ENCODE measurements around the gene PRG3. TPM values are rescaled to one million over a fixed set of nuclear protein-coding genes. Genes with fewer than 3 reads are reported as not detected.

PRG3 gene, protein sequence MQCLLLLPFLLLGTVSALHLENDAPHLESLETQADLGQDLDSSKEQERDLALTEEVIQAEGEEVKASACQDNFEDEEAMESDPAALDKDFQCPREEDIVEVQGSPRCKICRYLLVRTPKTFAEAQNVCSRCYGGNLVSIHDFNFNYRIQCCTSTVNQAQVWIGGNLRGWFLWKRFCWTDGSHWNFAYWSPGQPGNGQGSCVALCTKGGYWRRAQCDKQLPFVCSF
- total RNA-seq = not detected in 2 replicates
- not detected in 2 replicates for polyA plus RNA-seq
- polyA plus RNA-seq (2011; cell fraction: cytosol; rRNA removed) = not detected in 2 replicates
- not detected in 2 replicates for polyA plus RNA-seq (2011; cell fraction: nucleus; rRNA removed)
- not detected in 2 replicates for polyA plus RNA-seq (2012)
- polyA minus RNA-seq = not detected in 2 replicates
- not detected for polyA minus RNA-seq (2011; cell fraction: cytosol; rRNA and poly(A)+ RNA removed)
- not detected in 2 replicates for polyA minus RNA-seq (2011; cell fraction: nucleus; rRNA and poly(A)+ RNA removed)
- Bru-seq, nascent RNA = not detected
- BruChase-seq, experiment 1, labeled RNA remaining after a 6-hour chase = not detected
- percentile 13 among the genes with signal in this experiment for BruChase-seq, experiment 2, labeled RNA remaining after a 2-hour chase
- long read RNA-seq = 0 reads

DNA sequence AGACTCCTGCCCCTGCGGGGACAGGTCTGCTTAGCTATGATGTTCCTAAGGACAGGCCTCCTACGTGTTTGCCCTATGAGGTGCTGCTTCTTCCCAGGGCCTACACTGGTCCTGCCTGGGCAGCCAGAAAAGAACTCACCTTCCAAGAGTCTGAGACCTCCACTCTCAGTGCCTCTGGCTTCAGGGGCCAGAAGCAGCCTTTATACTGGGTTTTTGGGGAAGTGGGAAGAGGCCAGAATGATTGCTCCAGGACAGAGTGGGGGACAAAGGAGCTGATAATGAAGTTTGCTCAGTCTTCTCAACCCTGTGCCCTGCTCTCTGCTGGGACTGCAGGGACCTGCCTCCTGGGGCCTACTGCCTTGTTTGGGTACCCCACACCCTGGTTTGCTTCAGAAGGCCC is at the start of gene PRG3:
Gene PRG3, minus strand, starts transcription at position 176 of the 400 bp plus-strand sequence. CDS start 442 bp downstream, outside the sequence.
- Histone ChIP-seq H3K9me1 (replicated peaks; ENCODE audit: control insufficient read depth, extremely low read depth, insufficient read depth, low read length) (no peaks in the 10 kb centered on the region), H4K20me1 (replicated peaks; ENCODE audit: control insufficient read depth, extremely low read depth, insufficient read depth, low read length) (no peaks in the 10 kb centered on the region)
- BruUV-seq (replicated peaks) = no TSS peak

More for the DNA sequence above, at the start of gene PRG3:
- peaks cover 0 to 2% of the 10 kb centered on the region in 2 experiments for H3K27me3 ChIP-seq (ENCODE audit: control insufficient read depth in 2 of 2, insufficient read depth in 2 of 2, low read length in 2 of 2)
- H3K9me3 ChIP-seq (replicated peaks; ENCODE audit: control insufficient read depth, insufficient read depth, low read length) = no peaks in the 10 kb centered on the region
- DNase-seq (ENCODE audit: low read depth, low spot score) (no peak), FAIRE-seq (no peak)
- TF ChIP-seq FOS (IDR thresholded peaks at IDR 0.05; ENCODE audit: borderline replicate concordance, insufficient read depth, low read length) (no peak), JUN (IDR thresholded peaks at IDR 0.05; ENCODE audit: borderline replicate concordance, insufficient read depth, insufficient read length, low read depth) (no peak), MYC (IDR thresholded peaks at IDR 0.05; ENCODE audit: low read depth, low read length) (no peak), EZH2 (IDR thresholded peaks at IDR 0.05; ENCODE audit: borderline replicate concordance, low read depth, low read length, severe bottlenecking) (no peak), GATA2 (IDR thresholded peaks at IDR 0.05; ENCODE audit: insufficient read depth, insufficient read length, low read depth, low read length) (no peak), POLR2A (IDR thresholded peaks at IDR 0.05; ENCODE audit: low read depth, low read length) (no peak), POLR2AphosphoS5 (IDR thresholded peaks at IDR 0.05; ENCODE audit: insufficient read depth, low read depth, low read length) (no peak)
- TF ChIP-seq, protein P1, sequence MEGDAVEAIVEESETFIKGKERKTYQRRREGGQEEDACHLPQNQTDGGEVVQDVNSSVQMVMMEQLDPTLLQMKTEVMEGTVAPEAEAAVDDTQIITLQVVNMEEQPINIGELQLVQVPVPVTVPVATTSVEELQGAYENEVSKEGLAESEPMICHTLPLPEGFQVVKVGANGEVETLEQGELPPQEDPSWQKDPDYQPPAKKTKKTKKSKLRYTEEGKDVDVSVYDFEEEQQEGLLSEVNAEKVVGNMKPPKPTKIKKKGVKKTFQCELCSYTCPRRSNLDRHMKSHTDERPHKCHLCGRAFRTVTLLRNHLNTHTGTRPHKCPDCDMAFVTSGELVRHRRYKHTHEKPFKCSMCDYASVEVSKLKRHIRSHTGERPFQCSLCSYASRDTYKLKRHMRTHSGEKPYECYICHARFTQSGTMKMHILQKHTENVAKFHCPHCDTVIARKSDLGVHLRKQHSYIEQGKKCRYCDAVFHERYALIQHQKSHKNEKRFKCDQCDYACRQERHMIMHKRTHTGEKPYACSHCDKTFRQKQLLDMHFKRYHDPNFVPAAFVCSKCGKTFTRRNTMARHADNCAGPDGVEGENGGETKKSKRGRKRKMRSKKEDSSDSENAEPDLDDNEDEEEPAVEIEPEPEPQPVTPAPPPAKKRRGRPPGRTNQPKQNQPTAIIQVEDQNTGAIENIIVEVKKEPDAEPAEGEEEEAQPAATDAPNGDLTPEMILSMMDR (IDR thresholded peaks at IDR 0.05; ENCODE audit: extremely low read depth in 1 of 2, insufficient read depth in 1 of 2, low read depth in 1 of 2, low read length in 2 of 2) = no peak
- TF ChIP-seq, protein P2, sequence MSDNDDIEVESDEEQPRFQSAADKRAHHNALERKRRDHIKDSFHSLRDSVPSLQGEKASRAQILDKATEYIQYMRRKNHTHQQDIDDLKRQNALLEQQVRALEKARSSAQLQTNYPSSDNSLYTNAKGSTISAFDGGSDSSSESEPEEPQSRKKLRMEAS (IDR thresholded peaks at IDR 0.05; ENCODE audit: insufficient read depth, insufficient read length) = no peak
- H3K9ac ChIP-seq (replicated peaks; ENCODE audit: extremely low read depth, insufficient read depth, low read length) = no peak within 1 kb of the TSS
- no peaks in the 10 kb centered on the region for H3K79me2 ChIP-seq (ENCODE audit: control insufficient read depth, insufficient read depth, low read length)
- intact Hi-C loops (cut with micrococcal nuclease) (no loop called here), dilution Hi-C loops (cut with MboI; ENCODE audit: extremely low pct_ligation_motif_present, low sequenced_read_pairs) (no loop called here)
- ChIA-PET POLR2A (no interaction called here), CTCF (interaction anchor here (0.6 to 1.0 kb wide), 4 partner anchors 11 to 38 kb away, joined by 3 to 4 read pairs (median 3); no protein-coding TSS in a partner anchor)
- no peak within 1 kb of the TSS for H3K4me3 ChIP-seq (replicated peaks in 1 of 3; ENCODE audit: insufficient read depth in 1 of 3, low read depth in 1 of 3, low read length in 3 of 3)
- no peak within 1 kb of the TSS for H3K4me2 ChIP-seq (ENCODE audit: insufficient read depth, low read length)
- no peak within 1 kb of the TSS for H2AFZ ChIP-seq (ENCODE audit: low read depth, low read length)
- no peaks in the 10 kb centered on the region for H3K36me3 ChIP-seq (ENCODE audit: control insufficient read depth in 2 of 2, extremely low read depth in 1 of 2, insufficient read depth in 2 of 2, low read length in 2 of 2)
- no peak within 1 kb of the TSS for H3K27ac ChIP-seq (ENCODE audit: insufficient read depth, low read depth, low read length)
- no peaks in the 10 kb centered on the region for H3K4me1 ChIP-seq (ENCODE audit: control insufficient read depth, extremely low read depth, insufficient read depth, low read length)

Measured in endothelial cell of umbilical vein (primary cell).